Stromal cell of bone marrow (primary cell): ENCODE data around the gene ATP9A.
"Not testable (repeated sequence)": the region's sequence is repeated elsewhere in the genome, so short reads cannot be mapped to it uniquely, and the experiment has no call there.

Source experiments
- DNase-seq: peaks from one replicate; pipeline ENCODE4 v3.0.0-alpha.2; 2012; ENCODE audit warnings: low read depth

Gene ATP9A

GRCh38 chr20:51796340-51796739, 28.1 kb upstream of the ATP9A start:
- no peak for DNase-seq

DNA sequence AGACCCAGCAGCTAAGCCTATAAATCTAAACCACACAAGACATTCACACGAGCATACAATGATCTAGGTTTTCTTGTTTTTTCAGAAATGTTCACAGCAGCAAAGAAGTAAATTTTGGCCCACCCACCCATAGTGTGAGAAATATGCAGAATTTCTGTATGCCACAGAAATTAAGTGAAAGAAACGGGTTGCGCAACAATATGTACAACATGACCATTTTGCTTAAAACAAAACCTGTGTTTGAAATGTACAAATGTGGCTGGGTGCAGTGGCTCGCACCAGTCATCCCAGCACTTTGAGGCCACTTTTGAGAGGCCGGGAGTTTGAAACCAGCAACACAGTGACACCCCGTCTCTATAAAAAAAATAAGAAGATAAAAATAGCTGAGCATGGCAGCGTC, 24.8 kb upstream of the ATP9A start:
- no peak for DNase-seq

GRCh38 chr20:51791626-51792025, 23.4 kb upstream of the ATP9A start:
- DNase-seq: no peak

DNA sequence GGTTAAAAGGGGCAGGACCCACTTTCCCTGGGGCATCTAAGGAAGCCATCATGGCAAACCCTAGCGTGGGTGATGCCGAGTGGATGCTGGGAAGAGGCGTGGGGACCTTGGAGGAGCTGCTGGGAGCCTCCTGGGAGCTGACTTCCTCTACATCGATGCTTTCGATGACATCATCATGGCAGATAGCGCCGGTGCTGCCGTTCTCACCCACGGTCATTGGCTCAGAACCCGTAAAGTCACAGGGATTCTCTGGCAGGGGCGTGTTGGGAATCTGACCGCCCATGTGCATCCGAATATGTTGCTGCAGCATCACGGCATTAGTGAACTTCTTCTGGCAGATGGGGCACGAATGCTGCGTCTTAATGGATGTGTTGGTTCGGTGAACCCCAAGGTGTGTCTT, 22.1 kb upstream of the ATP9A start:
- no peak for DNase-seq

GRCh38 chr20:51789434-51789833, 21.2 kb upstream of the ATP9A start:
- DNase-seq: no peak

- no peak for DNase-seq
These were observed 20.6 kb upstream of the ATP9A start for GRCh38 chr20:51788822-51789221.

DNA sequence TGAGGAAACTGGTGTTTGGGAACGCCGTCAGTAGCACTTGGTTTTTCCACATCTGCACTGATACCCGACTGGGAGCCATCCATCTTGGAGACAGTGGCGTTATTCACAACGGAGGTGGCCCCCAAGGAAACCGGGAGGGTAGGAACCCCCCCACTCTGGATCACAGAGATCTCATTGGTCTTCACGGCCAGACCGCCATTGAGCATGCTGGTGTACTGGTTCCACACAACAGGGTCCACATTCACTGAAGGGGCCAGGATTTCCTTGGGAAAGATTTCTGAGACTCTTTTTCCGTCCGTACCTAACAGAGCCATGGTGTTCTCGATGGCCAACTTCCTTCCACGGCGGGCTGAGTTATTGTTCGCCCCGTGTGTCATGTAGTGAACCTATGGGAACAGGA, 16.1 kb upstream of the ATP9A start:
- no peak for DNase-seq

DNA sequence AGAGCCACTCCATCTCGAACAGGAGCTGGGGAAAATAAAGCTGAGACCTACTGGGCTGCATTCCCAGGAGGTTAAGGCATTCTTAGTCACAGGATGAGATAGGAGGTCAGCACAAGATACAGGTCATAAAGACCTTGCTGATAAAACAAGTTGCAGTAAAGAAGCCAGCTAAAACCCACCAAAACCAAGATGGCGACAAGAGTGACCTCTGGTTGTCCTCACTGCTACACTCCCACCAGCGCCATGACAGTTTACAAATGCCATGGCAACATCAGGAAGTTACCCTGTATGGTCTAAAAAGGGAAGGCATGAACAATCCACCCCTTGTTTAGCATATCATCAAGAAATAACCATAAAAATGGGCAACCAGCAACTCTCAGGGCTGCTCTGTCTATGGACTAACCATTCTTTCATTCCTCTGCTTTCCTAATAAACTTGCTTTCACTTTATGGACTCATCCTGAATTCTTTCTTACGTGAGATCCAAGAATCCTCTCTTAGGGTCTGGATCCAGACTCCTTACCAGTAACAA, 10.1 kb upstream of the ATP9A start:
- DNase-seq: not testable (repeated sequence)

GRCh38 chr20:51775241-51775640, 7.1 kb upstream of the ATP9A start:
- DNase-seq: no peak

GRCh38 chr20:51772236-51772635, 4.0 kb upstream of the ATP9A start:
- no peak for DNase-seq

DNA sequence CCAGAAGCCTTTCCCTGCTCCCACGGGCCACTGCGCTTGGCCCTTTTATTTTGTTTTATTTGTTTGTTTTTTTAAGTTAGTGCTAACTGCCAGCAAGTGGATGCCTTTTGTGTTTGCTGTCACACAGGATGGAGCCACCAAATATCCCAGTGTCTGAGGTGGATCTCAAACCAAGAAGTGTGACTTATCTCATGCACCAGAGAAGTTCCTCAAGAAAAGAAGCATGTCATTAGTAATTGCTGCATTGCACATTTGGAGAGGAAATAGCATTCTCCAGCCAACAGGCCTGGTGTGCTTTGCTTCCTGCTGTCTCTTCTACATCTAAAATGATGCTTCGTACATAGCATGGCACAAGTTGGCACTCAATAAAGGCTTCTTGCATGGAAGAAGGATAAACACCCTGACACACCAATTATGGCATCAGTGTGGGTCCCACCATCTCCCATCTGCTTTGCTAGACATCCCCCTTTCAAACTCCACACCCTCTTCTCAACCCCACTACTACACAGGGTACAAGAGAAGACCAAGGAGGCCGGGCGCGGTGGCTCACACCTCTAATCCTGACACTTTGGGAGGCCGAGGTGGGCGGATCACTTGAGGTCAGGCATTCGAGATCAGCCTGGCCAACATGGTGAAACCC, 1.9 kb upstream of the ATP9A start:
- DNase-seq: no peak

- no peak for DNase-seq
These were observed 748 bp upstream of the ATP9A start for GRCh38 chr20:51768759-51769517.

DNA sequence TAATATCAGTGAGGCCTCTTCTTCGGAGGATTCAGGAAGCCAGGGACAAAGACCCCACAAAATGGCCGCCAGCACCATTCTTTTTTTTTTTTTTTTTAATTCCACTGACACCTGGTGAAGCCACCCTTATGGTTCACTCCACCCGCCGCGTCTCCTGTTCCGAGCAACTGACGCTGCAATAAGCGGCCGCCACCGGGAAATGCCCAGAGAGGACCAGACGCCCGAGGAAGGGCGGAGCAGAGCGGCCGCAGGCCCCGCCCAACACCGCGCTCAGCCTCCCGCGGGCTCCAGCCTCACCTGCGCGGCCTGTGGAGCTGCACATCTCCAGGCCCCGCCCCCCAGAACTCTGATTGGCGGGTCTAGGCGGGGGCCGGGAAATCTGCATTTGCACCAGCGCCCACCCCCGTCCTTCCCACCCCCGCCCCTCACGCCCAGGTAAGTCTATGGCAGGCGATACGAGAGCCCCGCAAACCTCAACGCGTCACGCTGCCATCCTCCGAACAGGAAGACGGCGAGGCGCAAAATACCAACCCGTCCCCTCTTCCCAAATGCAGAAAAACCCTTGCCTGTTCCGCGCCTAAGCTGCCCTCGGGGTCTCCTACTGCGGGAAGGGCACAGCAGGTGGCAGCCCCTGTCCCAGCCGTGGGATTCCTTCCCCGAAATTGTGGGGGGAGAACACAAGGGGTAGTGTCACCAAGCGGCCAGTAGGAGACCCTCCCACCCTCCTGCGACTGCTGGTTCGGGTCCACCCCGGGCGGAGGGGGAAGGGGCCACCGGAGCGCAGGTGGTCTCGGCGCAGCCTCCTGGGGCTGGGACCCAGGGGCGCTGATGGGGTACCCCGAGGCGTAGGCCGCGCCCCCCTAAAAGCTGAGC, 960 bp downstream of the ATP9A start:
- DNase-seq: no peak

- not testable (repeated sequence) for DNase-seq
These were observed 2.8 kb downstream of the ATP9A start for GRCh38 chr20:51765381-51765780.

GRCh38 chr20:51763965-51764602, 4.1 kb downstream of the ATP9A start:
- no peak for DNase-seq

GRCh38 chr20:51760905-51761546, 7.2 kb downstream of the ATP9A start:
- no peak for DNase-seq

- no peak for DNase-seq
These were observed 8.2 kb downstream of the ATP9A start for GRCh38 chr20:51759769-51760510.

DNA sequence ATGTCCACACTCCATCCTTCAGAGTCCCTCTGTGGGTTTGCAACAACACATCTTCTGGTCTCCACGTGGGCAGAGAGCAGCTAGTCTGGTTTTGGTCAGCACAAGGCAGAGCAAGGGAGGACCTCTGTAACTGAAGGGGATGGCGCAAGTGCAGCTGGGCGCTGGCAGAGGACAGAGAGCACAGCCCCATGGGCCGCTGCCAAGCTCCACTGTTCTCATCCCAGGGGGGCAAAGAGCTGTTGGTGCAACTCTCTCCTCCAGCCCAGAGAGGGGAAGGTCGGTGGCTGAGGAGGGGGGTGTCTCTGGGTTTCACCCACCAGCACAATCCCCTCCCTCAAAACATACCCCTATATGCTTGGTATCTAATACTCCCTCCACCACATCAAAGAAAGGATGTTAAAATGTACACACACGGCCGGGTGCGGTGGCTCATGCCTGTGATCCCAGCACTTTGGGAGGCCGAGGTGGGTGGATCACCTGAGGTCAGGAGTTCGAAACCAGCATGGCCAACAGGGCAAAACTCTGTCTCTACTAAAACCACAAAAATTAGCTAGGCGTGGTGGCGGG, 9.1 kb downstream of the ATP9A start:
- no peak for DNase-seq

GRCh38 chr20:51757226-51757625, 11.0 kb downstream of the ATP9A start:
- no peak for DNase-seq

DNA sequence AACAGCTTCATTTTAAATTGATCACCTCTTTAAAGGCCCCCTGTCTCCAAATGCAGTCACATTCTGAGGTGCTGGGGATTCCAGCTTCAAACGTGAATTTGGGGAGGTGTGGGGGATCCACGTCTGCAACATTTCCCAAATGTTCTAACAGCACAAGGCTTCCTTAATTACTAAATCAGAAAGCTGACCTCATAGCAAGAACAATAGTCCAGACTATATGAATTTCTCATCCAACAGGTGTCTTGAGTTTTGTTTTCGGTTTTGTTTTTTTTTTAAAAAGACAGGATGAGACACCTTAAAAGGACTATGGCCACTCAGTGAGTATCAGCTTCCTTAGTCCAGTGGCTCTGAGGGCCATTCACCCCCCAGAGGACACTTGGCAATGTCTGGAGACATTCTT, 11.5 kb downstream of the ATP9A start:
- DNase-seq: no peak

- DNase-seq: not testable (repeated sequence)
These were observed 15.0 kb downstream of the ATP9A start for GRCh38 chr20:51753220-51753619.
